H9 (cell line): ENCODE measurements around the gene TMEM120B. TPM values are rescaled to one million over a fixed set of nuclear protein-coding genes. Genes with fewer than 3 reads are reported as not detected.

Experiments used
- DNase-seq: peaks from one replicate; pipeline ENCODE4 v3.0.0-alpha.2; 2017
- H2AFZ ChIP-seq: one replicate; pipeline ENCODE4 v1.6.1; 2013; ENCODE audit warnings: mild to moderate bottlenecking, low read length, control low read depth, moderate library complexity
- H2AK5ac ChIP-seq: 2 replicates; pipeline ENCODE4 v1.6.1; 2013; ENCODE audit warnings: low read length, control low read depth, mixed read lengths; ENCODE audit not compliant: insufficient read length
- H2BK120ac ChIP-seq: one replicate; pipeline ENCODE4 v1.6.1; 2013; ENCODE audit warnings: low read depth, mild to moderate bottlenecking, low read length, control low read depth, inconsistent platforms; ENCODE audit not compliant: poor library complexity, severe bottlenecking
- H2BK12ac ChIP-seq: 2 replicates; pipeline ENCODE4 v1.6.1; 2013; ENCODE audit warnings: low read length, control low read depth, mixed read lengths, low read depth; ENCODE audit not compliant: insufficient read length
- H2BK15ac ChIP-seq: 2 replicates; pipeline ENCODE4 v1.6.1; 2013; ENCODE audit warnings: low read depth, low read length, control low read depth
- H2BK20ac ChIP-seq: one replicate; pipeline ENCODE4 v1.6.1; 2013; ENCODE audit warnings: low read depth, mild to moderate bottlenecking, low read length, control low read depth, inconsistent platforms; ENCODE audit not compliant: poor library complexity, severe bottlenecking
- H2BK5ac ChIP-seq: 2 replicates; pipeline ENCODE4 v1.6.1; 2013; ENCODE audit warnings: low read length, control low read depth, mixed read lengths; ENCODE audit not compliant: insufficient read length
- H3K14ac ChIP-seq: 2 replicates; pipeline ENCODE4 v1.6.1; 2013; ENCODE audit warnings: low read length, control low read depth; ENCODE audit not compliant: insufficient read depth
- H3K18ac ChIP-seq: 2 replicates; pipeline ENCODE4 v1.6.1; 2013; ENCODE audit warnings: low read depth, mild to moderate bottlenecking, mixed read lengths, low read length, control low read depth; ENCODE audit not compliant: insufficient read length
- H3K23ac ChIP-seq: 2 replicates; pipeline ENCODE4 v1.6.1; 2013; ENCODE audit warnings: low read length, control low read depth, mixed read lengths, low read depth; ENCODE audit not compliant: insufficient read length
- H3K23me2 ChIP-seq: 2 replicates; pipeline ENCODE4 v1.6.1; 2013; ENCODE audit warnings: low read depth, mild to moderate bottlenecking, mixed read lengths, low read length, control low read depth; ENCODE audit not compliant: insufficient read length, poor library complexity, severe bottlenecking
- H3K27ac ChIP-seq: 2 replicates; pipeline ENCODE4 v1.5.1; 2013; ENCODE audit warnings: low read length, control low read depth, mixed read lengths, low read depth; ENCODE audit not compliant: insufficient read length
- H3K27me3 ChIP-seq: 2 replicates; pipeline ENCODE4 v1.6.1; 2013; ENCODE audit warnings: low read length, control low read depth, inconsistent platforms; ENCODE audit not compliant: insufficient read depth
- H3K4ac ChIP-seq: 2 replicates; pipeline ENCODE4 v1.6.1; 2013; ENCODE audit warnings: low read depth, mild to moderate bottlenecking, control low read depth, inconsistent platforms, low read length, moderate library complexity
- H3K4me1 ChIP-seq: 2 replicates; pipeline ENCODE4 v1.6.1; 2013; ENCODE audit warnings: low read length, control low read depth, inconsistent platforms; ENCODE audit not compliant: insufficient read depth
- H3K4me2 ChIP-seq: 2 replicates; pipeline ENCODE4 v1.6.1; 2013; ENCODE audit warnings: low read length, control low read depth, mixed read lengths; ENCODE audit not compliant: insufficient read length, insufficient read depth
- H3K56ac ChIP-seq: 2 replicates; pipeline ENCODE4 v1.6.1; 2013; ENCODE audit warnings: low read depth, mild to moderate bottlenecking, mixed read lengths, low read length, control low read depth; ENCODE audit not compliant: insufficient read length
- H3K79me1 ChIP-seq: 2 replicates; pipeline ENCODE4 v1.6.1; 2013; ENCODE audit warnings: low read depth, mild to moderate bottlenecking, moderate library complexity, low read length, control low read depth, inconsistent platforms; ENCODE audit not compliant: insufficient read depth, poor library complexity, severe bottlenecking
- H3K79me2 ChIP-seq: 2 replicates; pipeline ENCODE4 v1.6.1; 2013; ENCODE audit warnings: low read length, control low read depth, inconsistent platforms; ENCODE audit not compliant: insufficient read depth
- H3K9ac ChIP-seq: 2 replicates; pipeline ENCODE4 v1.6.1; 2013; ENCODE audit warnings: low read length, control low read depth, mixed read lengths; ENCODE audit not compliant: insufficient read length; ENCODE audit errors: extremely low read depth
- H3K9me3 ChIP-seq: one replicate; pipeline ENCODE4 v1.6.1; 2013; ENCODE audit warnings: low read depth, low read length, inconsistent platforms; ENCODE audit not compliant: control insufficient read depth
- H3T11ph ChIP-seq: one replicate; pipeline ENCODE4 v1.6.1; 2013; ENCODE audit warnings: mild to moderate bottlenecking, low read length, control low read depth, inconsistent platforms
- H4K20me1 ChIP-seq: one replicate; pipeline ENCODE4 v1.6.1; 2013; ENCODE audit not compliant: control insufficient read depth, insufficient read length, insufficient read depth
- H4K5ac ChIP-seq: 2 replicates; pipeline ENCODE4 v1.6.1; 2013; ENCODE audit warnings: low read depth, mild to moderate bottlenecking, mixed read lengths, low read length, control low read depth; ENCODE audit not compliant: insufficient read length
- H4K8ac ChIP-seq: replicated peaks from 2 replicates; pipeline ENCODE4 v1.6.1; 2013; ENCODE audit warnings: low read length, control low read depth, mixed read lengths, low read depth; ENCODE audit not compliant: insufficient read length
- H4K91ac ChIP-seq: 2 replicates; pipeline ENCODE4 v1.6.1; 2013; ENCODE audit warnings: low read depth, mild to moderate bottlenecking, moderate library complexity, mixed read lengths, low read length, control low read depth; ENCODE audit not compliant: insufficient read length
- H3K27ac Mint-ChIP-seq, 3 experiments: 2 replicates in 2 of 3; 3 replicates in 1 of 3; pipeline ENCODE4 v1.8.0; 2020 to 2021; ENCODE audit warnings: mixed read lengths in 3 of 3, mild to moderate bottlenecking in 1 of 3, moderate library complexity in 1 of 3
- H3K27me3 Mint-ChIP-seq: 2 replicates; pipeline ENCODE4 v1.8.0; 2021; ENCODE audit warnings: low read depth, mild to moderate bottlenecking, moderate library complexity, mixed read lengths
- H3K36me3 Mint-ChIP-seq, 3 experiments: 2 replicates in 2 of 3; 3 replicates in 1 of 3; pipeline ENCODE4 v1.8.0; 2020 to 2021; ENCODE audit warnings: low read depth in 3 of 3, mixed read lengths in 3 of 3; ENCODE audit not compliant: insufficient read depth in 1 of 3
- H3K4me1 Mint-ChIP-seq, 2 experiments: 2 replicates each; pipeline ENCODE4 v1.8.0; 2020; ENCODE audit warnings: mixed read lengths in 2 of 2
- H3K4me3 Mint-ChIP-seq, 2 experiments: 2 replicates in 1 of 2; 3 replicates in 1 of 2; pipeline ENCODE4 v1.8.0; 2020 to 2021; ENCODE audit warnings: mild to moderate bottlenecking in 2 of 2, mixed read lengths in 2 of 2, moderate library complexity in 1 of 2
- H3K9me3 Mint-ChIP-seq, 2 experiments: 2 replicates in 1 of 2; 3 replicates in 1 of 2; pipeline ENCODE4 v1.8.0; 2020; ENCODE audit warnings: mild to moderate bottlenecking in 2 of 2, mixed read lengths in 2 of 2, moderate library complexity in 1 of 2
- WGBS: extraction: QIAGEN DNeasy Blood & Tissue Kit; methylation state at CpG from one replicate; pipeline ENCODE4 v1.1.7; 2013; ENCODE audit warnings: missing lambda C conversion rate, low lambda C conversion rate, mixed read lengths; ENCODE audit not compliant: insufficient read length; ENCODE audit errors: extremely low coverage; 5-methylcytosine and 5-hydroxymethylcytosine counted together
- total RNA-seq: library from RNA; stranded (reverse); gene quantifications from 2 replicates; pipeline ENCODE4 v1.2.1, GENCODE V29; 2021
- TF ChIP-seq, protein P1 (sequence below): fragments of 200-600 bp; sonication (generic); conservative IDR thresholded peaks from 3 replicates; pipeline ENCODE4 v1.8.0; 2021; ENCODE audit warnings: antibody characterized with exemption, mild to moderate bottlenecking

TMEM120B gene
- total RNA-seq, 1 experiment from 2014 or later = 25.8 TPM

DNA sequence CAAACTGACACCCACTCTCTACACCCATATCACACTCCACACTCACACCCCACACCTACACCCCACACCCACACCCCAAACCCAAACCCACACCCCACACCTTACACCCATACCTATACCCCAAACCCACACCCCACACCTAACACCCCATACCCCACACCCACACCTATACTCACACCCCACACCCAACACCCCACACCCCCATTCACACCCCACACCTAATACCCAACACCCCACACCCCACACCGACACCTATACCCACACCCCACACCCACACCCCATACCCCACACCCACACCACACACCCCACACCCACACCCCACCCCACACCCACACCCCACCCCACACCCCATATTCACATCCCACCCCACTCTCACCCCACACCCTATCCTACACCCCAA lies 38.5 kb downstream of the TMEM120B start:
- Histone ChIP-seq H3K79me1 (no peaks in the 10 kb centered on the region), H4K5ac (no peak overlapping the region), H3K9me3 (no peaks in the 10 kb centered on the region), H4K8ac (no peak overlapping the region), H3K4ac (no peak overlapping the region), H3T11ph (no peak overlapping the region), H4K91ac (no peak overlapping the region), H3K56ac (no peak overlapping the region), H3K4me1 (no peaks in the 10 kb centered on the region), H3K14ac (no peak overlapping the region), H3K9ac (no peak overlapping the region), H2AK5ac (no peak overlapping the region), H3K4me2 (no peak overlapping the region), H2BK15ac (no peak overlapping the region), H3K27ac (no peak overlapping the region), H4K20me1 (no peaks in the 10 kb centered on the region), H2BK12ac (no peak overlapping the region), H3K27me3 (no peaks in the 10 kb centered on the region), H2BK120ac (no peak overlapping the region), H3K79me2 (no peaks in the 10 kb centered on the region), H2AFZ (no peak overlapping the region), H3K23ac (no peak overlapping the region), H3K23me2 (no peaks in the 10 kb centered on the region), H2BK20ac (no peak overlapping the region), H2BK5ac (no peak overlapping the region), H3K18ac (no peak overlapping the region)
- Mint-ChIP-seq H3K36me3 (peaks cover 11 to 34% (median 15%) of the 10 kb centered on the region in 3 experiments), H3K9me3 (no peaks in the 10 kb centered on the region), H3K4me3 (no peak overlapping the region), H3K4me1 (peaks cover 0 to 7% of the 10 kb centered on the region in 2 experiments; a peak in 3 of 4 replicates), H3K27ac (no peak overlapping the region), H3K27me3 (no peaks in the 10 kb centered on the region)
- WGBS = 100% methylated on average over 1 of the region's 1 CpG
- TF ChIP-seq, protein P1, sequence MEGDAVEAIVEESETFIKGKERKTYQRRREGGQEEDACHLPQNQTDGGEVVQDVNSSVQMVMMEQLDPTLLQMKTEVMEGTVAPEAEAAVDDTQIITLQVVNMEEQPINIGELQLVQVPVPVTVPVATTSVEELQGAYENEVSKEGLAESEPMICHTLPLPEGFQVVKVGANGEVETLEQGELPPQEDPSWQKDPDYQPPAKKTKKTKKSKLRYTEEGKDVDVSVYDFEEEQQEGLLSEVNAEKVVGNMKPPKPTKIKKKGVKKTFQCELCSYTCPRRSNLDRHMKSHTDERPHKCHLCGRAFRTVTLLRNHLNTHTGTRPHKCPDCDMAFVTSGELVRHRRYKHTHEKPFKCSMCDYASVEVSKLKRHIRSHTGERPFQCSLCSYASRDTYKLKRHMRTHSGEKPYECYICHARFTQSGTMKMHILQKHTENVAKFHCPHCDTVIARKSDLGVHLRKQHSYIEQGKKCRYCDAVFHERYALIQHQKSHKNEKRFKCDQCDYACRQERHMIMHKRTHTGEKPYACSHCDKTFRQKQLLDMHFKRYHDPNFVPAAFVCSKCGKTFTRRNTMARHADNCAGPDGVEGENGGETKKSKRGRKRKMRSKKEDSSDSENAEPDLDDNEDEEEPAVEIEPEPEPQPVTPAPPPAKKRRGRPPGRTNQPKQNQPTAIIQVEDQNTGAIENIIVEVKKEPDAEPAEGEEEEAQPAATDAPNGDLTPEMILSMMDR = no peak
- no peak for DNase-seq
